GM21423 (cell line): Measurements from ENCODE around the gene COL4A2.

ENCODE experiments used
- ATAC-seq: cut with Tn5 transposase; IDR thresholded peaks from one replicate; pipeline ENCODE4 v1.9.1; 2021; ENCODE audit warnings: mild to moderate bottlenecking, moderate library complexity; ENCODE audit not compliant: unreplicated experiment

COL4A2 gene

GRCh38 chr13:110289174-110289573 lies 17.9 kb upstream of the COL4A2 start:
- ATAC-seq, result no peak

GRCh38 chr13:110289661-110290060 lies 17.4 kb upstream of the COL4A2 start:
- no peak for ATAC-seq

- no peak for ATAC-seq
Observed at GRCh38 chr13:110290153-110290552, 16.9 kb upstream of the COL4A2 start.

GRCh38 chr13:110290826-110291225 lies 16.3 kb upstream of the COL4A2 start:
- no peak for ATAC-seq

GRCh38 chr13:110291286-110291685 lies 15.8 kb upstream of the COL4A2 start:
- no peak for ATAC-seq

GRCh38 chr13:110293037-110293436 lies 14.0 kb upstream of the COL4A2 start:
- no peak for ATAC-seq

GRCh38 chr13:110293649-110294048 lies 13.4 kb upstream of the COL4A2 start:
- ATAC-seq, result no peak

- no peak for ATAC-seq
Observed at GRCh38 chr13:110294146-110294545, 12.9 kb upstream of the COL4A2 start.

GRCh38 chr13:110294622-110295021 lies 12.5 kb upstream of the COL4A2 start:
- no peak for ATAC-seq

GRCh38 chr13:110297011-110297410 lies 10.1 kb upstream of the COL4A2 start:
- ATAC-seq, result no peak

GRCh38 chr13:110297766-110298504 lies 9.1 kb upstream of the COL4A2 start:
- ATAC-seq, result no peak

GRCh38 chr13:110298505-110299282 lies 8.4 kb upstream of the COL4A2 start:
- ATAC-seq, result no peak

GRCh38 chr13:110299283-110299840 lies 7.7 kb upstream of the COL4A2 start:
- no peak for ATAC-seq

- ATAC-seq, result no peak
Observed at GRCh38 chr13:110300090-110300815, 6.8 kb upstream of the COL4A2 start.

GRCh38 chr13:110301083-110301482 lies 6.0 kb upstream of the COL4A2 start:
- ATAC-seq, result no peak

GRCh38 chr13:110301606-110302553 lies 5.2 kb upstream of the COL4A2 start:
- ATAC-seq, result no peak

GRCh38 chr13:110302997-110303396 lies 4.1 kb upstream of the COL4A2 start:
- no peak for ATAC-seq

- ATAC-seq, result no peak
Observed at GRCh38 chr13:110303644-110304043, 3.4 kb upstream of the COL4A2 start.

GRCh38 chr13:110304256-110304655 lies 2.8 kb upstream of the COL4A2 start:
- no peak for ATAC-seq

- no peak for ATAC-seq
Observed at GRCh38 chr13:110305001-110305400, 2.1 kb upstream of the COL4A2 start.
